Activated CD4-positive, alpha-beta memory T cell treated with anti-CD3 and anti-CD28 coated beads, Interleukin-2, amount 10 ng/mL, durations not matched to agents 7 days and 5 days (primary cell): ENCODE results near the gene AGMO. TPM values are rescaled to one million over a fixed set of nuclear protein-coding genes. Genes with fewer than 3 reads are reported as not detected.
"Not testable (repeated sequence)": the region's sequence is repeated elsewhere in the genome, so short reads cannot be mapped to it uniquely, and the experiment has no call there.

Source experiments
- CTCF ChIA-PET: fragments of 350-600 bp; sonication (Branson Sonifier 250); formaldehyde crosslinking; loops from one replicate; lab custom pipeline; 2021; ENCODE audit warnings: antibody characterized with exemption, inconsistent platforms; lab: Charles Lee
- POLR2A ChIA-PET: fragments of 350-600 bp; sonication (Branson Sonifier 250); formaldehyde crosslinking; loops from one replicate; lab custom pipeline; 2021; ENCODE audit warnings: antibody characterized with exemption; lab: Charles Lee
- DNase-seq: peaks from one replicate; pipeline ENCODE4 v3.0.0-alpha.2; 2020
- H3K27ac Mint-ChIP-seq: one replicate; pipeline ENCODE4 v1.8.0; 2021; ENCODE audit warnings: mild to moderate bottlenecking, mixed read lengths
- H3K27me3 Mint-ChIP-seq: one replicate; pipeline ENCODE4 v1.8.0; 2021; ENCODE audit warnings: mixed read lengths
- H3K36me3 Mint-ChIP-seq: one replicate; pipeline ENCODE4 v1.8.0; 2021; ENCODE audit warnings: low read depth, mixed read lengths
- H3K4me1 Mint-ChIP-seq: one replicate; pipeline ENCODE4 v1.8.0; 2021; ENCODE audit warnings: mixed read lengths
- H3K4me3 Mint-ChIP-seq: one replicate; pipeline ENCODE4 v1.8.0; 2021; ENCODE audit warnings: mild to moderate bottlenecking, mixed read lengths
- H3K9me3 Mint-ChIP-seq: one replicate; pipeline ENCODE4 v1.8.0; 2021; ENCODE audit warnings: mixed read lengths
- total RNA-seq, 2 experiments: library from RNA; stranded (reverse); gene quantifications; one replicate each; pipeline ENCODE4 v1.2.3, GENCODE V29; 2021

The AGMO gene
- total RNA-seq, 2 experiments from 2014 or later, result not detected

DNA sequence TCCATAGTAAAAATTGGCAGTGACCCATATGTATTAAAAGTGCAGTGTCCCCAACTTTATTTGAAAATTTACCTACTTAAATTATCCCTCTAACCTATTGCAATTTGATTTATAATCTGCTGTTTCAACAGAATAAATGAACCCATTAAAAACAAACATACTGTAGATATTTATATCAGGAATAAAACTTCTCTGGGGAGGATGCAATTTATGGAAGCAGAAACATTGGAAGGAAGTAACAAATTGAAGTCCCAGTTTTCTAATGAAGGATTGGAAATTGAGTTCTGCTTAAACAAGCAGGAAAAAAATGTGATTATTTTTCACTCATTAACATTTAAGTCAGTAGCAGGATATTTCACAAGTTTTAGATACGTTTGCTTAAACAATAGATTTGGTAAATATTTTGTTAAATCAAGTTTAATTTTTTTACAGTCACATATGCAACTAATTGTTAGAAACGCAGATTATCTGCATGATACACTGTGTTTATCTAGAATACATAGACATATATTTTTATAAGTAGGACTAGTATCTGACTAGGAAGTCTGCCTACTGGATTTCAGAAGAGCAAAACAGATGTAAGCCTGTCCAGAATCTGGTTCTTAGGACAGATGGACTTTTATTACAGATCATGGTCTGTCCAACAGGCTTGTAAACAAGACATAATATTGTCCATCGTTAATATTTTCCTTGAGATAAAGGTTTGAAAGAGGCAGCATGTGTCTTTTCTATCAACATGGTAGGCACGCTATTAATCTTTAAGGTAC, 5.3 kb downstream of the AGMO start:
- Mint-ChIP-seq H3K27ac (no peak overlapping the region), H3K4me3 (no peak overlapping the region), H3K4me1 (no peaks in the 10 kb centered on the region), H3K9me3 (peaks cover 3% of the 10 kb centered on the region), H3K27me3 (no peaks in the 10 kb centered on the region), H3K36me3 (no peaks in the 10 kb centered on the region)
- DNase-seq, result no peak
- CTCF ChIA-PET, result interaction anchor here (0.7 kb wide), 1 partner anchor 50 kb away, joined by 4 read pairs; no protein-coding TSS in a partner anchor
- POLR2A ChIA-PET, result no interaction called here

DNA sequence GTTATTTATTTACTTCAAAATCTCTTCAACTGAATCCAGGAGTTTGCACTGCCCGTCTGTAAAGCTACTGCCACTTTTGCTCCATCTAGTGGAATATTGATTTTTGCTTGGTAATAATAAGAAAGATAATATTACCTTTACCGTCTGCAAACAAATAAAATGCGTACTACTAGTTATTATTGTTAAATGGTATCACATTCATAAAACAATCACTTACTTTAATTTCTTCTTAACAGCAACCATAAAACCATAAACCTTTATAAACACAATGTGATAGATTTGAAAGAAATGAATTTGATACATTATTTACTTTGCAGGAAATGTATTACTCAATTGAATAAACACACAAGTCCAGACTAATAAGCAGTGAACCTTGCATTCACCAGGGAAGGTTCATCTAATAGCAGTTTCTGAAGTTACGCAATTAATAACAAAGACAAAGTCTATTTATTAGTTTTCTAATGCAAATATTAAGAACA, 6.4 kb downstream of the AGMO start:
- Mint-ChIP-seq H3K4me3 (no peak overlapping the region), H3K4me1 (no peaks in the 10 kb centered on the region), H3K9me3 (no peaks in the 10 kb centered on the region), H3K27ac (no peak overlapping the region), H3K36me3 (no peaks in the 10 kb centered on the region), H3K27me3 (no peaks in the 10 kb centered on the region)
- ChIA-PET POLR2A (no interaction called here), CTCF (no interaction called here)
- DNase-seq, result no peak

DNA sequence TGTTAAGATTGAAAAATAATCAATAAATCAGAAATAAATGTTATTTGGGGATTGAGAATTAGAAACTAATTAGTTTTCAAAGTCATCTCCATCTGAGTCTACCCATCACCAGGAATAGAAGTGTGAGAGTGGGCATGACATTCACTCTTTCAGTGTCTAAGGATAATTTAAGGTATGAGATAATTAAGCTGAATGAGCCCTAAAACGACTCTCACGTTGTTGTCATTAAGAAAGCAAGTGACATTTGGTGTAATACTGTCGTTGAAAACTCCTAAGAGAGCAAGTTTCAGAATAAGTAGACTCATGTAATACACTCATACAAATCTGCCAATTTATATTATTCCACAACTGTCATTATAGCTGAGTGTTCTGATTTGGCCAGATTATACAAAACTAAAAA, 7.1 kb downstream of the AGMO start:
- CTCF ChIA-PET, result no interaction called here
- no peaks in the 10 kb centered on the region for H3K9me3 Mint-ChIP-seq

DNA sequence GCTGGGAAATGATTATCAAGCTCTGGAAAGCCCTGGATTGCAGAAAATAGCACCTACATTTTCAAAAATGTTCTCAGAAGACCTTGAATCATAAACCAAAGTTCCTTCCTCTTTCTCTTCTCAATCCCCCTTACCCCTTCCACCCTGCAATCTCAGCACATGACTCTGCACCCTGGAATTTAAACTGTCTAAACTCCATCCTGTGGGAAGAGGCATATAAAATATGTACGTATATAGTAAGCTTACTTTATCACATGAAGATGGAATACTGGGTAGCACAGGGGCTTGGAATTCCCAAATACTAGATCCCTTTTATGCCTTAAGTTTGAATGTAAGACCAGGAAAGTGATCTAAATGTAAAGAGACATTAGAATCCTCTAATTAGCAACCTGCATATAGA, 7.7 kb downstream of the AGMO start:
- DNase-seq, result no peak
- Mint-ChIP-seq H3K9me3 (no peaks in the 10 kb centered on the region), H3K4me3 (no peak overlapping the region), H3K4me1 (no peaks in the 10 kb centered on the region), H3K36me3 (no peaks in the 10 kb centered on the region), H3K27me3 (no peaks in the 10 kb centered on the region), H3K27ac (no peak overlapping the region)
- ChIA-PET POLR2A (no interaction called here), CTCF (no interaction called here)

More for the DNA sequence above, 7.1 kb downstream of the AGMO start:
- no peak overlapping the region for H3K4me3 Mint-ChIP-seq
- no peaks in the 10 kb centered on the region for H3K4me1 Mint-ChIP-seq
- H3K36me3 Mint-ChIP-seq, result no peaks in the 10 kb centered on the region
- POLR2A ChIA-PET, result no interaction called here
- DNase-seq, result no peak
- H3K27me3 Mint-ChIP-seq, result no peaks in the 10 kb centered on the region
- H3K27ac Mint-ChIP-seq, result no peak overlapping the region

DNA sequence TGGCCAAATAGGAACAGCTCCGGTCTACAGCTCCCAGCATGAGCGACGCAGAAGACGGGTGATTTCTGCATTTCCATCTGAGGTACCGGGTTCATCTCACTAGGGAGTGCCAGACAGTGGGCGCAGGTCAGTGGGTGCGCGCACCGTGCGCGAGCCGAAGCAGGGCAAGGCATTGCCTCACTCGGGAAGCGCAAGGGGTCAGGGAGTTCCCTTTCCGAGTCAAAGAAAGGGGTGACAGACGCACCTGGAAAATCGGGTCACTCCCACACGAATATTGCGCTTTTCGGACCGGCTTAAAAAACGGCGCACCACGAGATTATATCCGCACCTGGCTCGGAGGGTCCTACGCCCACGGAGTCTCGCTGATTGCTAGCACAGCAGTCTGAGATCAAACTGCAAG, 14.5 kb downstream of the AGMO start:
- CTCF ChIA-PET, result not testable (repeated sequence)

DNA sequence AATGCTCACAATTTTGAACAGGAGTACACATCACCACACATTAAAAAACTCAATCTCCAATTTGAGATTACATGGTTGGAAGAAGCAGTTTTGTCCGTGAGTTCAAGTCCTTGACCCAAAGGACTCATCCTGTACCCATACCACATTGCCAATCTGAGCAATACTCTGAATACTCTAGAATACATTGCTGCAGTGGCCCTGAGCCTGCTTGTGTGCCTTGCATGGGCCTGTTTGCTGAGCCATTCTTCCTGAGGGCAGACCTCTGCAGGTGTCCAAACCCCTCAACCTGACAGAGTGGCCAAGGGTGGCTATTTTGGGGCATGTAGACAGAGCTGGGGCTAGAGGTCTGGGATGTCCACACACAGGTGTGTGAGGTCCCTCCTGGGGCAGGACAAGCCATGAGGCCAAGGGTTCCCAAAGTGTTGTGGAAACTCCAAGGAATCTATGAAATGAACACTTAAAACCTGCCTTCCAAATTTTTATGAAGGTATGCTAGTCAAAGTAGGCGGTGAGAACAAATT, 15.5 kb downstream of the AGMO start:
- no peak overlapping the region for H3K27ac Mint-ChIP-seq
- no peak overlapping the region for H3K4me3 Mint-ChIP-seq
- H3K36me3 Mint-ChIP-seq, result no peaks in the 10 kb centered on the region

More for the DNA sequence above, 14.5 kb downstream of the AGMO start:
- H3K36me3 Mint-ChIP-seq, H3K27ac Mint-ChIP-seq, H3K4me3 Mint-ChIP-seq, H3K27me3 Mint-ChIP-seq, H3K9me3 Mint-ChIP-seq, H3K4me1 Mint-ChIP-seq, DNase-seq, POLR2A ChIA-PET: not testable (repeated sequence)

DNA sequence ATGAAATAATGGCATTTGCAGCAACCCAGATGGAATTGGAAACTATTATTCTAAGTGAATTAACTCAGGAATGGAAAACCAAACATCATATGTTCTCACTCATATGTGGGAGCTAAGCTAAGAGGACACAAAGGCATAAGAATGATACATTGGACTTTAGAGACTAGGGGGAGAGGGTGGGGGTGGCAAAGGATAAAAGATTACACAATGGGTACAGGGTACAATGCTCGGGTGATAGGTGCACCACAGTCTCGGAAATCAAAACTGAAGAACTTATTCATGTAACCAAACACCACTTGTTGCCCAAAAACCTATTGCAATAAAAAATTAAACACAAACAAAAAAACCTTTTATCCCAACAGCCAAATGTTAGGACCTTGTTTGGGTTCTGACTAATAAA, 17.8 kb downstream of the AGMO start:
- Mint-ChIP-seq H3K36me3 (no peaks in the 10 kb centered on the region), H3K27me3 (no peaks in the 10 kb centered on the region), H3K4me1 (no peaks in the 10 kb centered on the region), H3K27ac (no peak overlapping the region), H3K9me3 (peaks cover 2% of the 10 kb centered on the region), H3K4me3 (no peak overlapping the region)
- ChIA-PET POLR2A (no interaction called here), CTCF (no interaction called here)
- no peak for DNase-seq

More for the DNA sequence above, 15.5 kb downstream of the AGMO start:
- peaks cover 2% of the 10 kb centered on the region for H3K9me3 Mint-ChIP-seq
- no peaks in the 10 kb centered on the region for H3K27me3 Mint-ChIP-seq
- CTCF ChIA-PET, result no interaction called here
- H3K4me1 Mint-ChIP-seq, result no peaks in the 10 kb centered on the region
- POLR2A ChIA-PET, result no interaction called here
- DNase-seq, result no peak

DNA sequence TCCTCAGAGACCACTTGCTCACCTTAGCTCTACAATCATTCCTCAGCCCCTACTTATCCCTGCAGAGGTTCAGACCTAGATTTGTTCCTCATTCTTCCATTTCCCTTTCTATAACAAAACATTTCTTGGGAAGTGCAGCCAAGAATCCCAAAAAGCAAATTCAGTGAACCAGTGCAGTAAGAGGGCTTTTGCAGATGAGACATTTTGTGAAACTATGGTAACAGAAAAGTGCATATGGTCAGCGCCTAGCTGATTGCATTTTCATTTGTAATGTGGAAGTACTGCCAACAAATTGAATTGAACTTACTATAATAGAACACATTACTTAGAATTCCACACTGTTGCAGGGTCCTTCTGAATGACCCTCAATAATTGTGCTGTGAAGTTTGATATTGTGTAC, 18.6 kb downstream of the AGMO start:
- CTCF ChIA-PET, result no interaction called here
- Mint-ChIP-seq H3K9me3 (peaks cover 2% of the 10 kb centered on the region), H3K27ac (no peak overlapping the region), H3K4me3 (no peak overlapping the region), H3K4me1 (no peaks in the 10 kb centered on the region), H3K36me3 (no peaks in the 10 kb centered on the region), H3K27me3 (no peaks in the 10 kb centered on the region)
- DNase-seq, result no peak
- POLR2A ChIA-PET, result no interaction called here

DNA sequence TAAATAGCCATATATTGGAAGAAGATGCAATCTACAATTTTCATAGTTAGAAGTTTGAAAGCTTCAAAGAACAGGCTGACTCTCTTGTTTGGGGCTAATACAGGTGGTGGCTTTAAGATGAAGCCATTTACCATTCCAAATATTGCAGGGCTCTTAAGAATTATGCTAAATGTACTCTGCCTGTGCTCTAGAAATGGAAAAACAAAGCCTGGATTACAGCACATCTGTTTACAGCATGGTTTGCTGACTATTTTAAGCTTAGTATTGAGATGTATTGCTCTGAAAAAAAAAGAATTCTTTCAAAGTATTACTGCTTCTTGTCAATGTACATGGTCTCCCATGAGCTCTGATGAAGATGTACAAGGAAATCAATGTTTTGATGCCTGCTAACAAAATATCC, 34.2 kb downstream of the AGMO start:
- ChIA-PET CTCF (no interaction called here), POLR2A (no interaction called here)

DNA sequence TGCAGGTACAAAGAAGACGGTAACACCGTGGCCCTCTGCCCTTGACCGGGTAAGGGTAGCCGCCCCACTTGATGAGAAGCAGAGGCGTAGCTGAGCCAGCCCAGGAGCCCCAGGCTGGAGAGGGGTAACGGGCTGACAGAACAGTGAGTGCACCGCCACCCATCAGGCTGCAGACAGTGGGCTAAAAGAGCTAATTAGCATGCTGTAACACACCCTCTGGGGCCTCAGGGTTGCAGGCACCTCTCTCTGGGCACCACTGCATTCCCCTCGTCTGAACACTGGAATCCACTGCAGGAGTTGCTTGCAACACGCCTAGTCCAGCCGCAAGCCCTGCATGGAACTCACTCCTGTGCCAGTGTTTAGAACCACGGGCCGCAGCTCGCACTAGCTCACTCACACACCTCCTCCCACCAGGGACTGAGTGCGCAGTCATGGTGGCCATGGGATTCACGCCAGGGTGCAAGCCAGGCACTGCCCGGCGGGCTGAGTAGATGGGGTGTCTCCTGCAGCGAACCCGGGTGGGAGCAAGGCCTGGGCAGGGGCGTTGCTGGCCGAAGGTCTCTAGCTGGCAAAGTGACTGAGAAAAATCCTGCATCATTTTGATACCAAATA, 36.1 kb downstream of the AGMO start:
- no peaks in the 10 kb centered on the region for H3K36me3 Mint-ChIP-seq
- ChIA-PET CTCF (no interaction called here), POLR2A (no interaction called here)
- H3K4me3 Mint-ChIP-seq, result no peak overlapping the region
- H3K4me1 Mint-ChIP-seq, result no peaks in the 10 kb centered on the region
- DNase-seq, result no peak
- no peaks in the 10 kb centered on the region for H3K27me3 Mint-ChIP-seq
- peaks cover 9% of the 10 kb centered on the region for H3K9me3 Mint-ChIP-seq
- H3K27ac Mint-ChIP-seq, result no peak overlapping the region

More for the DNA sequence above, 34.2 kb downstream of the AGMO start:
- H3K4me3 Mint-ChIP-seq, result no peak overlapping the region
- H3K4me1 Mint-ChIP-seq, result no peaks in the 10 kb centered on the region
- H3K9me3 Mint-ChIP-seq, result peaks cover 5% of the 10 kb centered on the region
- no peaks in the 10 kb centered on the region for H3K36me3 Mint-ChIP-seq
- no peaks in the 10 kb centered on the region for H3K27me3 Mint-ChIP-seq
- no peak for DNase-seq
- H3K27ac Mint-ChIP-seq, result no peak overlapping the region

DNA sequence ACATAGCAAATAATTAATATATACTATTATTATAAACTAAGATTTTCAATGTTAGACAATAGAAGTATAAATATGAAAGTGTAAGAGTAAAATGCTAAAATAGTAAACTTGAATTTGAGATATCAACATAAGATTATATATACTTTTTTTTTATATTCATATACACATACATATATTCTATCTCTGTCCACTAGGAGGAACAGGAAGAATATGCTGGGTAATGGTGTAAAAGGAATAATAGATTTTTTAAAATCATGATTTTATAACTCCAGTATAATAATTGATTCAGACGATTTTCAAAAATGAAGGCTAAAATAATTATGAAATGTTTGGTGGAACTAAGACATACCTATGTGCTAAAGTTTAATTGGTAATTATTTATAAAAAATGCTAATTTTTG, 37.7 kb downstream of the AGMO start:
- no peak for DNase-seq
- ChIA-PET POLR2A (no interaction called here), CTCF (no interaction called here)
- no peaks in the 10 kb centered on the region for H3K4me1 Mint-ChIP-seq
- H3K9me3 Mint-ChIP-seq, result peaks cover 18% of the 10 kb centered on the region
- H3K36me3 Mint-ChIP-seq, result no peaks in the 10 kb centered on the region
- H3K27me3 Mint-ChIP-seq, result no peaks in the 10 kb centered on the region
- no peak overlapping the region for H3K27ac Mint-ChIP-seq
- H3K4me3 Mint-ChIP-seq, result no peak overlapping the region

DNA sequence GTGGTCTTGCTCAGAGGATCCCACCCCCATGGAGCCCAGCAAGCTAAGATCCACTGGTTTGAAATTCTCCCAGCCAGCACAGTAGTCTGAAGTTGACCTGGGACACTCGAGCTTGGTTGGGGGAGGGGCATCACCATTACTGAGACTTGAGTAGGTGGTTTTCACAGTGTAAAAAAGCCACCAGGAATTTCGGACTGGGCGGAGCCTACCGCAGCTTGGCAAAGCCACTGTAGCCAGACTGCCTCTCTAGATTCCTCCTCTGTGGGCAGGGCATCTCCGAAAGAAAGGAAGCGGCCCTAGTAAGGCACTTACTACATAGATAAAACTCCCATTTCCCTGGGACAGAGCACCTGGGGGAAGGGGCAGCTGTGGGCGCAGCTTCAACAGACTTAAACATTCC, 44.0 kb downstream of the AGMO start:
- H3K4me3 Mint-ChIP-seq, result not testable (repeated sequence)

DNA sequence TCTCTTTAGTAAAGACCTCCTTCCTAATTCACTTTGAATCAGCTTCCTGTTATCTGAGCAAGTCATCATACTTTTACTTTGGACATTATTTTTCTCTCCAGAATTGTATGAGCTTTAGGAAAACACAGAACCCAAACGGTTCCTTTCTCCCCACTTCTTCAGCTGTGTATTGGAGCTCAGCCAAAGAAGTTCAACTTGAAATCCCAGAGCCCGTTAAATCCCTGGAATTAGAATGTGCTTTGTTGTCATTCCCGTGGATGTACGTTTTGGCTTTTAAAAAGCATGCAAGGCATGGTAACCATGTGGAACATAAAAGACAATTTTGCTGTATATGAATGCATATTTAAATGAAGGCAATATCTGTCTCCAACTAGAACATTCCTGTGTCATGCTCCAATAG, 46.6 kb downstream of the AGMO start:
- Mint-ChIP-seq H3K27me3 (no peaks in the 10 kb centered on the region), H3K4me1 (no peaks in the 10 kb centered on the region), H3K9me3 (peaks cover 10% of the 10 kb centered on the region), H3K36me3 (no peaks in the 10 kb centered on the region), H3K27ac (no peak overlapping the region), H3K4me3 (no peak overlapping the region)
- CTCF ChIA-PET, result no interaction called here
- no peak for DNase-seq
- POLR2A ChIA-PET, result no interaction called here

More for the DNA sequence above, 44.0 kb downstream of the AGMO start:
- DNase-seq, H3K36me3 Mint-ChIP-seq, H3K4me1 Mint-ChIP-seq, CTCF ChIA-PET, H3K27me3 Mint-ChIP-seq, H3K27ac Mint-ChIP-seq, POLR2A ChIA-PET: not testable (repeated sequence)
- peaks cover 19% of the 10 kb centered on the region for H3K9me3 Mint-ChIP-seq
